ENCODE data around the gene LTC4S.

DNA sequence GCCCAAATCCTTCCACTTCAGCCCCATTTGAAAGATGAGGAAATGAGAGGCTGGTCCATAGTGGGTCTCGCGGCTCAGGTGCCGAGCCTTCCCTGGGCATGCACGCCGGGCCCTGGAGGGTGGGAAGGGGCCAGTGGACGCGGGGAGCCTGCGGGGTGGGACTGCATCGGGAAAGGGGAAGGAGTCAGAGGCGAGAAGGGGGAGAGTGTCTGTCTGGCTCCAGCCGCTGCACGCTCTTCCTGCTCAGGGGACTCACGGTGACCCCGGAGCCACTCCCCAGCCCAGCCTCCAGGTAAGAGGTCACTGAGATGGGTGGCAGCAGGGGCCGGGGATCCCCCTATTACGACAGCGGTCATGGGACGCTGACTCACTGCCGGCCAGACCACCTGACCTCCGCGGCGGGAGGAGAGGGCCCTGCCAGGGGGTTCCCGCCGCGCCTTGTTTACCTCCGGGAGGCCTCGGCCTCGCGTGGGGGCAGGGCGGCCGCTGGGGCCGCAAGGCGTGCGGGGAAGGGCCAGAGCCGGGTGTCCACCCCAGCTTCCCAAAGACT lies 25.0 kb downstream of the LTC4S start:
- TF ChIP-seq, protein P1, sequence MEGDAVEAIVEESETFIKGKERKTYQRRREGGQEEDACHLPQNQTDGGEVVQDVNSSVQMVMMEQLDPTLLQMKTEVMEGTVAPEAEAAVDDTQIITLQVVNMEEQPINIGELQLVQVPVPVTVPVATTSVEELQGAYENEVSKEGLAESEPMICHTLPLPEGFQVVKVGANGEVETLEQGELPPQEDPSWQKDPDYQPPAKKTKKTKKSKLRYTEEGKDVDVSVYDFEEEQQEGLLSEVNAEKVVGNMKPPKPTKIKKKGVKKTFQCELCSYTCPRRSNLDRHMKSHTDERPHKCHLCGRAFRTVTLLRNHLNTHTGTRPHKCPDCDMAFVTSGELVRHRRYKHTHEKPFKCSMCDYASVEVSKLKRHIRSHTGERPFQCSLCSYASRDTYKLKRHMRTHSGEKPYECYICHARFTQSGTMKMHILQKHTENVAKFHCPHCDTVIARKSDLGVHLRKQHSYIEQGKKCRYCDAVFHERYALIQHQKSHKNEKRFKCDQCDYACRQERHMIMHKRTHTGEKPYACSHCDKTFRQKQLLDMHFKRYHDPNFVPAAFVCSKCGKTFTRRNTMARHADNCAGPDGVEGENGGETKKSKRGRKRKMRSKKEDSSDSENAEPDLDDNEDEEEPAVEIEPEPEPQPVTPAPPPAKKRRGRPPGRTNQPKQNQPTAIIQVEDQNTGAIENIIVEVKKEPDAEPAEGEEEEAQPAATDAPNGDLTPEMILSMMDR (IDR thresholded peaks at IDR 0.05) = no peak
- TF ChIP-seq EP300 (IDR thresholded peaks at IDR 0.05) (peak; percentile 85), POLR2AphosphoS5 (IDR thresholded peaks at IDR 0.05) (peak; percentile 90 to 94 (median 93)), POLR2A (IDR thresholded peaks at IDR 0.05) (no peak)

Measured in stomach (tissue), 4 donors.